Esophagus (tissue), 2 donors: ENCODE results near the gene ETV6. TPM values are rescaled to one million over a fixed set of nuclear protein-coding genes. Genes with fewer than 3 reads are reported as not detected.
A peak's percentile ranks its signal among the peaks of the same experiment; 100 is the strongest.

Source experiments
- H3K27ac ChIP-seq, 2 donors: one replicate each; pipeline ENCODE4 v1.5.1; 2013; ENCODE audit warnings: low read depth in 2 of 2, mild to moderate bottlenecking in 2 of 2, inconsistent platforms in 1 of 2, low read length in 1 of 2, moderate library complexity in 1 of 2
- H3K27me3 ChIP-seq, 2 donors: one replicate each; pipeline ENCODE4 v1.6.1; 2013; ENCODE audit warnings: low read length in 2 of 2, control low read depth in 1 of 2, mild to moderate bottlenecking in 1 of 2; ENCODE audit not compliant: insufficient read depth in 2 of 2, control insufficient read depth in 1 of 2
- H3K36me3 ChIP-seq, 2 donors: one replicate each; pipeline ENCODE4 v1.6.1; 2013; ENCODE audit warnings: low read length in 1 of 2; ENCODE audit not compliant: control insufficient read depth in 2 of 2, insufficient read depth in 2 of 2
- H3K4me1 ChIP-seq, 2 donors: one replicate each; pipeline ENCODE4 v1.6.1; 2013; ENCODE audit warnings: low read length in 1 of 2; ENCODE audit not compliant: control insufficient read depth in 2 of 2, insufficient read depth in 2 of 2
- H3K4me3 ChIP-seq, 2 donors: one replicate each; pipeline ENCODE4 v1.5.1; 2013; ENCODE audit warnings: low read length in 2 of 2, mild to moderate bottlenecking in 2 of 2, low read depth in 1 of 2, moderate library complexity in 1 of 2
- H3K9me3 ChIP-seq, 2 donors: one replicate each; pipeline ENCODE4 v1.6.1; 2013; ENCODE audit warnings: mild to moderate bottlenecking in 2 of 2, low read depth in 1 of 2, low read length in 1 of 2, moderate library complexity in 1 of 2; ENCODE audit not compliant: control insufficient read depth in 2 of 2, insufficient read depth in 1 of 2
- WGBS, 2 donors: extraction: QIAGEN DNeasy Blood & Tissue Kit; methylation state at CpG; one replicate each; pipeline ENCODE4 v1.1.7; 2013; 5-methylcytosine and 5-hydroxymethylcytosine counted together
- polyA plus RNA-seq, 2 donors: library from polyadenylated mRNA; stranded (reverse); fragments of 200-250 nt; gene quantifications; one replicate each; pipeline ENCODE4 v1.2.3, GENCODE V29; 2013
- donor health status: healthy with polysubstance abuse.
- donor health status: Bipolar disorder and iron deficiency.

ETV6 gene
- polyA plus RNA-seq, 2 donors: 5.4 to 5.6 TPM

GRCh38 chr12:11813438-11813813 lies 164.0 kb downstream of the ETV6 start:
- H3K4me3 ChIP-seq: no peak overlapping the region
- H3K36me3 ChIP-seq: no peaks in the 10 kb centered on the region
- no peaks in the 10 kb centered on the region for H3K9me3 ChIP-seq
- H3K27ac ChIP-seq: peak overlapping the region; percentile 61 to 62
- H3K4me1 ChIP-seq: peaks cover 3% of the 10 kb centered on the region in 2 donors
- WGBS, 2 donors: 22 to 23% methylated on average over 3 of the region's 3 CpGs
- no peaks in the 10 kb centered on the region for H3K27me3 ChIP-seq

- no peaks in the 10 kb centered on the region for H3K27me3 ChIP-seq
- peaks cover 3% of the 10 kb centered on the region in 2 donors for H3K4me1 ChIP-seq
Observed at GRCh38 chr12:11814374-11814773, 164.9 kb downstream of the ETV6 start.

DNA sequence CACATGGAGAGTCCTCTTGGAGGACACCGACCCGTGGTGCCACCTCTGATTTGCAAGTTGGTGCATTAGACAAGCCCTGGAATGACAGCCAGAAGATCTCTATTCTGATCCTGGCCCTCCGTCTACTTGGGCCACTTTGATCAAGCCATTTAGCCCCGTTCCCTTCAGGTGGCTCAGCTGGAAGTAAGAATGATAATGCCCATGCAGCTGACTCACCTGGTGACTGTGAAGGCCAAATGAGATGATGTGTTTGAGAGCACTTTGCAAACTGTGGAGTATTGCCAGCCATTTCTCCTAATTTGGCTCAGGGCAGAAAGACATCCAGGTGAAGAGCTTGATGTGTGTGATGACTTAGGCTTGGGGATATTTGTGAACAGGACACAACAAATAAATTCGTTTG lies 165.9 kb downstream of the ETV6 start:
- 82 to 86% methylated on average over 5 of the region's 5 CpGs for WGBS, 2 donors
- Histone ChIP-seq H3K27ac (peak overlapping the region in 1 of 2 donors; percentile 45), H3K36me3 (no peaks in the 10 kb centered on the region), H3K4me3 (no peak overlapping the region), H3K4me1 (peaks cover 3% of the 10 kb centered on the region in 2 donors), H3K27me3 (no peaks in the 10 kb centered on the region), H3K9me3 (no peaks in the 10 kb centered on the region)

More at GRCh38 chr12:11814374-11814773, 164.9 kb downstream of the ETV6 start:
- 32 to 35% methylated on average over 3 of the region's 3 CpGs for WGBS, 2 donors
- H3K36me3 ChIP-seq: no peaks in the 10 kb centered on the region
- H3K9me3 ChIP-seq: no peaks in the 10 kb centered on the region
- H3K4me3 ChIP-seq: no peak overlapping the region
- no peak overlapping the region for H3K27ac ChIP-seq

GRCh38 chr12:11819643-11820042 lies 170.2 kb downstream of the ETV6 start:
- Histone ChIP-seq H3K4me3 (no peak overlapping the region), H3K4me1 (peaks cover 3 to 4% of the 10 kb centered on the region in 2 donors), H3K9me3 (no peaks in the 10 kb centered on the region), H3K27me3 (no peaks in the 10 kb centered on the region), H3K36me3 (peaks cover 0 to 3% of the 10 kb centered on the region in 2 donors), H3K27ac (no peak overlapping the region)
- 93% methylated on average over 4 of the region's 4 CpGs for WGBS, 2 donors

DNA sequence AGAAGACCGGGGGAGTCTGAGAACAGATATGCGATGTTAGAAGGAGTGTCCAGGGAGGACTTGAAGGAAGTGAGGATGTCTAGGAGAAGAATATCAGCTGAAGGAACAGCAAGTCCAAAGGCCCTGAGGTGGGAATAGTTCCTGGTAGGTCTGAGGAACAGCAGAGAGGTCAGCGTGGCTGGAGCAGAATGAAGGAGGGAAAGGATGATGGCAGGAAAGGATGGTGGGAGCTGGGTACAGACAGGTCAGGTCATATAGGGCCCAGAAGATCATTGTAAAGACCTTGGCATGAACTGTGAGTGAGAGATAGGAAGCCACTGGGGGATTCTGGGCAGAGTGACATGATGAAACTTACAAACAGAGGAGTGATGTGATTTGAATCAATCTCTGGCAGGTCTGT lies 171.0 kb downstream of the ETV6 start:
- Histone ChIP-seq H3K4me3 (no peak overlapping the region), H3K4me1 (peaks cover under 1 to 4% of the 10 kb centered on the region in 2 donors), H3K36me3 (peaks cover 0 to 3% of the 10 kb centered on the region in 2 donors), H3K9me3 (no peaks in the 10 kb centered on the region), H3K27ac (no peak overlapping the region), H3K27me3 (no peaks in the 10 kb centered on the region)
- WGBS, 2 donors: 98 to 99% methylated on average over 3 of the region's 3 CpGs

DNA sequence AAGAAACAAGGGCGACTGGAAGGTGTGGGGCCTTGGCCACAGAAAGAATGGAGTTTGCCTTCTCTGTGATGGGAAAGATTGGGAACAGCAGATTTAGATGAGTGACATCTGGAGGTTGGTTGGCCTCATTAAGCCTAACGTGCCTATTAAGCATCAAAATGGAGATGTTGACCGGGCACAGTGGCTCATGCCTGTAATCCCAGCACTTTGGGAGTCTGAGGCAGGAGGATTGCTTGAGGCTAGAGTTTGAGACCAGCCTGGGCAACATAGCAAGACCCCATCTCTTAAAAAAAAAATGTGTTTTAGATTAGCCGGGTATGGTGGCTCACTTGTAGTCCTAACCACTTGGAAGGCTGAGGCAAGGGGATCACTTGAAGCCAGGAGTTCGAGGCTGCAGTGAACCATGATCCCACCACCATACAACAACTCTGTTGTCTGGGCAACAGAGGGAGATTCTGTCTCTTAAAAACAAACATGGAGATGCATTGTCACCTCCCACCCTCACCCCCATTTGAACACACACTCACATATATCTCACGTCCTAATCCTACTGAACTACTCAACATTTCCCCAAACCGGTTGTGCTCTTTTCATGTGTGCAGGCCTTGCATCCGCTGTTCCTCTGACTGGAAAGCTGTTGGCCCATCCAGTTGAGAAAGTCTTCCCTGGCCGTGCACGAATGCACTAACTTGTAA lies 172.1 kb downstream of the ETV6 start:
- peaks cover 0 to 4% of the 10 kb centered on the region in 2 donors for H3K4me1 ChIP-seq
- no peaks in the 10 kb centered on the region for H3K9me3 ChIP-seq
- WGBS, 2 donors: 85 to 90% methylated on average over 10 of the region's 10 CpGs
- peaks cover 0 to 6% of the 10 kb centered on the region in 2 donors for H3K36me3 ChIP-seq
- H3K27me3 ChIP-seq: no peaks in the 10 kb centered on the region
- no peak overlapping the region for H3K4me3 ChIP-seq
- H3K27ac ChIP-seq: no peak overlapping the region

- no peaks in the 10 kb centered on the region for H3K9me3 ChIP-seq
- H3K27ac ChIP-seq: no peak overlapping the region
- WGBS, 2 donors: 38 to 51% methylated on average over 15 of the region's 15 CpGs
- no peaks in the 10 kb centered on the region for H3K27me3 ChIP-seq
- H3K36me3 ChIP-seq: peaks cover 0 to 7% of the 10 kb centered on the region in 2 donors
- peaks cover 0 to 4% of the 10 kb centered on the region in 2 donors for H3K4me1 ChIP-seq
- no peak overlapping the region for H3K4me3 ChIP-seq
Observed at GRCh38 chr12:11822081-11822834, 172.8 kb downstream of the ETV6 start.

DNA sequence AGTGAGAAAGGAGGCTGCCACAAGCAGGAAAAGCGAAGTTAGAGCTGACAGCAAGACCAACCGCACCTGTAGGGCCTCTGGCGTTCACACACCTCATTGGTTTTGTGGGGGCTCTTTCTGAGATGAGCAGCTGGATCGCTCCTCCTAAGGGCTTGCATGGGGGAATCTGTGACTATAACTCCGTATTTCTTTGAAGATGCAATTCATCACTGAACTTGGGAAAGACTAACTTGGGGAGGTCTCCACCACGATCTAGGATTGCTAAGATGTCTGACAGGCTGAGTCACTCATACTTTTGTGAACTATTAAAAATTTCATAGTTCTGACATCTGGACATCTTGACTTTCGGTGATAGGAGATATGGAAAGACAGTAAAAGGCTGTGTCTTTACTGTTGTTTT lies 173.6 kb downstream of the ETV6 start:
- no peaks in the 10 kb centered on the region for H3K9me3 ChIP-seq

GRCh38 chr12:11823593-11823992 lies 174.1 kb downstream of the ETV6 start:
- H3K27ac ChIP-seq: no peak overlapping the region
- 98 to 99% methylated on average over 9 of the region's 9 CpGs for WGBS, 2 donors
- H3K4me1 ChIP-seq: peaks cover 0 to 4% of the 10 kb centered on the region in 2 donors
- H3K36me3 ChIP-seq: peaks cover 0 to 7% of the 10 kb centered on the region in 2 donors
- no peaks in the 10 kb centered on the region for H3K27me3 ChIP-seq
- H3K4me3 ChIP-seq: no peak overlapping the region
- no peaks in the 10 kb centered on the region for H3K9me3 ChIP-seq

More for the DNA sequence above, 173.6 kb downstream of the ETV6 start:
- WGBS, 2 donors: 84 to 89% methylated on average over 7 of the region's 7 CpGs
- peaks cover 0 to 7% of the 10 kb centered on the region in 2 donors for H3K36me3 ChIP-seq
- no peak overlapping the region for H3K27ac ChIP-seq
- H3K27me3 ChIP-seq: no peaks in the 10 kb centered on the region
- peaks cover 0 to 4% of the 10 kb centered on the region in 2 donors for H3K4me1 ChIP-seq
- no peak overlapping the region for H3K4me3 ChIP-seq
